ENCODE results near the gene FAM171A1. TPM values are rescaled to one million over a fixed set of nuclear protein-coding genes. Genes with fewer than 3 reads are reported as not detected.
A peak's percentile ranks its signal among the peaks of the same experiment; 100 is the strongest.

The FAM171A1 gene
- total RNA-seq, 2 experiments from 2014 or later = 4.0 TPM

- no peak for DNase-seq
- Mint-ChIP-seq H3K9me3 (ENCODE audit: insufficient read depth) (no peaks in the 10 kb centered on the region), H3K27ac (no peak overlapping the region), H3K4me3 (peak overlapping the region; percentile 90), H3K27me3 (ENCODE audit: low read depth) (no peaks in the 10 kb centered on the region), H3K36me3 (ENCODE audit: low read depth) (peaks cover 14% of the 10 kb centered on the region), H3K4me1 (ENCODE audit: low read depth) (peaks cover 53% of the 10 kb centered on the region)
- ChIA-PET POLR2A (interaction anchor here (1.6 kb wide), 1 partner anchor 43 kb away, joined by 4 read pairs; no protein-coding TSS in a partner anchor), CTCF (interaction anchor here (0.9 to 2.4 kb wide), 8 partner anchors 25 to 205 kb away, joined by 3 to 16 read pairs (median 6); partner anchors contain the start of gene FAM171A1)
- no peak for ATAC-seq
Observed at GRCh38 chr10:15166325-15166724, 204.8 kb downstream of the FAM171A1 start.

GRCh38 chr10:15163253-15163828 lies 207.7 kb downstream of the FAM171A1 start:
- no peak overlapping the region for H3K4me3 Mint-ChIP-seq
- peaks cover 19% of the 10 kb centered on the region for H3K36me3 Mint-ChIP-seq (ENCODE audit: low read depth)
- H3K27ac Mint-ChIP-seq = no peak overlapping the region
- H3K9me3 Mint-ChIP-seq (ENCODE audit: insufficient read depth) = no peaks in the 10 kb centered on the region
- ChIA-PET POLR2A (no interaction called here), CTCF (no interaction called here)
- H3K27me3 Mint-ChIP-seq (ENCODE audit: low read depth) = no peaks in the 10 kb centered on the region
- ATAC-seq (no peak), DNase-seq (no peak)
- H3K4me1 Mint-ChIP-seq (ENCODE audit: low read depth) = peaks cover 31% of the 10 kb centered on the region

Other genes with a start within 250 kb of the FAM171A1 start
- gene NMT2, start 202.6 kb downstream of the FAM171A1 start, total RNA-seq = 10 to 100 TPM; 30.2 to 36.5 TPM

Measured in activated CD8-positive, alpha-beta T cell treated with anti-CD3 and anti-CD28 coated beads, Interleukin-2, amount 10 ng/mL, durations not matched to agents 7 days and 5 days (primary cell).